ENCODE data around the gene HRAS. TPM values are rescaled to one million over a fixed set of nuclear protein-coding genes. Genes with fewer than 3 reads are reported as not detected.

HRAS gene
- total RNA-seq, 2 donors from 2014 or later, result 13.0 to 15.8 TPM

GRCh38 chr11:550746-551085, 15.3 kb upstream of the HRAS start:
- Histone ChIP-seq H3K27ac (no peak overlapping the region), H3K36me3 (replicated peaks in 1 of 2; ENCODE audit: insufficient read depth in 1 of 2, low read depth in 2 of 2) (no peaks in the 10 kb centered on the region), H3K9me3 (no peaks in the 10 kb centered on the region), H3K4me3 (no peak overlapping the region), H3K27me3 (no peaks in the 10 kb centered on the region), H3K4me1 (peaks cover 21% of the 10 kb centered on the region)
- no peak for ATAC-seq
- DNase-seq, result no peak
- WGBS, 2 donors, result 69 to 100% methylated on average over 1 to 5 of the region's 5 CpGs
- intact Hi-C loops (cut with DNase I), result loop anchor here (10.0 kb wide), 1 partner anchor 174 kb away; no protein-coding TSS in a partner anchor
- TF ChIP-seq POLR2A (IDR thresholded peaks at IDR 0.05), result no peak
- TF ChIP-seq, protein P1, sequence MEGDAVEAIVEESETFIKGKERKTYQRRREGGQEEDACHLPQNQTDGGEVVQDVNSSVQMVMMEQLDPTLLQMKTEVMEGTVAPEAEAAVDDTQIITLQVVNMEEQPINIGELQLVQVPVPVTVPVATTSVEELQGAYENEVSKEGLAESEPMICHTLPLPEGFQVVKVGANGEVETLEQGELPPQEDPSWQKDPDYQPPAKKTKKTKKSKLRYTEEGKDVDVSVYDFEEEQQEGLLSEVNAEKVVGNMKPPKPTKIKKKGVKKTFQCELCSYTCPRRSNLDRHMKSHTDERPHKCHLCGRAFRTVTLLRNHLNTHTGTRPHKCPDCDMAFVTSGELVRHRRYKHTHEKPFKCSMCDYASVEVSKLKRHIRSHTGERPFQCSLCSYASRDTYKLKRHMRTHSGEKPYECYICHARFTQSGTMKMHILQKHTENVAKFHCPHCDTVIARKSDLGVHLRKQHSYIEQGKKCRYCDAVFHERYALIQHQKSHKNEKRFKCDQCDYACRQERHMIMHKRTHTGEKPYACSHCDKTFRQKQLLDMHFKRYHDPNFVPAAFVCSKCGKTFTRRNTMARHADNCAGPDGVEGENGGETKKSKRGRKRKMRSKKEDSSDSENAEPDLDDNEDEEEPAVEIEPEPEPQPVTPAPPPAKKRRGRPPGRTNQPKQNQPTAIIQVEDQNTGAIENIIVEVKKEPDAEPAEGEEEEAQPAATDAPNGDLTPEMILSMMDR (IDR thresholded peaks at IDR 0.05), result no peak

- Histone ChIP-seq H3K4me3 (no peak overlapping the region), H3K9me3 (no peaks in the 10 kb centered on the region), H3K27me3 (no peaks in the 10 kb centered on the region), H3K36me3 (replicated peaks in 1 of 2; ENCODE audit: insufficient read depth in 1 of 2, low read depth in 2 of 2) (no peaks in the 10 kb centered on the region), H3K4me1 (peaks cover 15% of the 10 kb centered on the region), H3K27ac (no peak overlapping the region)
- TF ChIP-seq, protein P1 (IDR thresholded peaks at IDR 0.05), result no peak
- no peak for TF ChIP-seq POLR2A (IDR thresholded peaks at IDR 0.05)
- ATAC-seq (no peak), DNase-seq (no peak)
- 90 to 92% methylated on average over 12 to 25 of the region's 25 CpGs for WGBS, 2 donors
- intact Hi-C loops (cut with DNase I), result loop anchor here (10.0 kb wide), 1 partner anchor 175 kb away; no protein-coding TSS in a partner anchor
These were observed 14.8 kb upstream of the HRAS start for GRCh38 chr11:550021-550745.

- no peaks in the 10 kb centered on the region for H3K9me3 ChIP-seq
- H3K4me1 ChIP-seq, result peaks cover 5% of the 10 kb centered on the region
- TF ChIP-seq POLR2A (IDR thresholded peaks at IDR 0.05), result no peak
- TF ChIP-seq, protein P1 (IDR thresholded peaks at IDR 0.05), result no peak
- H3K27ac ChIP-seq, result no peak overlapping the region
- H3K36me3 ChIP-seq (replicated peaks in 1 of 2; ENCODE audit: insufficient read depth in 1 of 2, low read depth in 2 of 2), result no peaks in the 10 kb centered on the region
- no peak overlapping the region for H3K4me3 ChIP-seq
- 81 to 87% methylated on average over 25 to 30 of the region's 32 CpGs for WGBS, 2 donors
- intact Hi-C loops (cut with DNase I), result no loop called here
- DNase-seq (no peak), ATAC-seq (no peak)
- H3K27me3 ChIP-seq, result no peaks in the 10 kb centered on the region
These were observed 13.6 kb upstream of the HRAS start for GRCh38 chr11:548700-549603.

GRCh38 chr11:545171-545570, 9.8 kb upstream of the HRAS start:
- ATAC-seq, result no peak
- intact Hi-C loops (cut with DNase I), result no loop called here
- Histone ChIP-seq H3K9me3 (no peaks in the 10 kb centered on the region), H3K27ac (no peak overlapping the region), H3K36me3 (replicated peaks in 1 of 2; ENCODE audit: insufficient read depth in 1 of 2, low read depth in 2 of 2) (no peaks in the 10 kb centered on the region), H3K4me3 (no peak overlapping the region), H3K4me1 (no peaks in the 10 kb centered on the region), H3K27me3 (no peaks in the 10 kb centered on the region)
- DNase-seq, result no peak
- TF ChIP-seq POLR2A (IDR thresholded peaks at IDR 0.05), result no peak
- TF ChIP-seq, protein P1 (IDR thresholded peaks at IDR 0.05), result no peak
- 81 to 97% methylated on average over 5 to 7 of the region's 11 CpGs for WGBS, 2 donors

Data from body of pancreas (tissue), 4 donors.